ENCODE data around the gene KCNA4. TPM values are rescaled to one million over a fixed set of nuclear protein-coding genes. Genes with fewer than 3 reads are reported as not detected.
"Not testable (repeated sequence)": the region's sequence is repeated elsewhere in the genome, so short reads cannot be mapped to it uniquely, and the experiment has no call there.

Gene KCNA4
- total RNA-seq, 4 donors from 2014 or later: not detected

GRCh38 chr11:30045921-30046577, 29.2 kb upstream of the KCNA4 start:
- no peak for TF ChIP-seq POLR2A (IDR thresholded peaks at IDR 0.05)
- no peak for TF ChIP-seq CTCF (IDR thresholded peaks at IDR 0.05)
- no peaks in the 10 kb centered on the region for H3K4me1 ChIP-seq
- no peak for DNase-seq
- no peak overlapping the region for H3K4me3 ChIP-seq
- 43 to 52% methylated on average over 5 to 6 of the region's 7 CpGs for WGBS, 2 donors
- intact Hi-C loops (cut with DNase I): no loop called here
- no peaks in the 10 kb centered on the region for H3K27me3 ChIP-seq
- H3K9me3 ChIP-seq: no peaks in the 10 kb centered on the region
- no peaks in the 10 kb centered on the region for H3K36me3 ChIP-seq
- H3K27ac ChIP-seq: no peak overlapping the region

GRCh38 chr11:30045144-30045543, 28.3 kb upstream of the KCNA4 start:
- intact Hi-C loops (cut with DNase I): no loop called here
- no peak for DNase-seq
- H3K4me3 ChIP-seq: no peak overlapping the region
- H3K27me3 ChIP-seq: no peaks in the 10 kb centered on the region
- H3K27ac ChIP-seq: no peak overlapping the region
- no peaks in the 10 kb centered on the region for H3K9me3 ChIP-seq
- 57 to 62% methylated on average over 1 to 3 of the region's 6 CpGs for WGBS, 2 donors
- H3K36me3 ChIP-seq: no peaks in the 10 kb centered on the region
- no peaks in the 10 kb centered on the region for H3K4me1 ChIP-seq
- TF ChIP-seq CTCF (IDR thresholded peaks at IDR 0.05) (no peak), POLR2A (IDR thresholded peaks at IDR 0.05) (no peak)

- 89 to 94% methylated on average over 14 of the region's 14 CpGs for WGBS, 2 donors
- Histone ChIP-seq H3K27me3 (no peaks in the 10 kb centered on the region), H3K4me1 (no peaks in the 10 kb centered on the region), H3K27ac (no peak overlapping the region), H3K36me3 (no peaks in the 10 kb centered on the region), H3K4me3 (no peak overlapping the region), H3K9me3 (no peaks in the 10 kb centered on the region)
- intact Hi-C loops (cut with DNase I): no loop called here
- no peak for DNase-seq
- TF ChIP-seq CTCF (IDR thresholded peaks at IDR 0.05) (no peak), POLR2A (IDR thresholded peaks at IDR 0.05) (no peak)
Measured at GRCh38 chr11:30041171-30041570, 24.3 kb upstream of the KCNA4 start.

GRCh38 chr11:30034746-30035145, 17.9 kb upstream of the KCNA4 start:
- WGBS, 2 donors: 56 to 57% methylated on average over 3 to 4 of the region's 4 CpGs
- H3K27me3 ChIP-seq; intact Hi-C loops (cut with DNase I): not testable (repeated sequence)

GRCh38 chr11:30034166-30034565, 17.3 kb upstream of the KCNA4 start:
- H3K27ac ChIP-seq; DNase-seq; H3K27me3 ChIP-seq; H3K9me3 ChIP-seq; intact Hi-C loops (cut with DNase I); H3K36me3 ChIP-seq; H3K4me1 ChIP-seq; H3K4me3 ChIP-seq: not testable (repeated sequence)

More at GRCh38 chr11:30034746-30035145, 17.9 kb upstream of the KCNA4 start:
- H3K27ac ChIP-seq, H3K36me3 ChIP-seq, H3K4me3 ChIP-seq, H3K4me1 ChIP-seq, H3K9me3 ChIP-seq, DNase-seq: not testable (repeated sequence)

- no peak for TF ChIP-seq POLR2A (IDR thresholded peaks at IDR 0.05)
- no peak for TF ChIP-seq CTCF (IDR thresholded peaks at IDR 0.05)
- DNase-seq: no peak
- no peaks in the 10 kb centered on the region for H3K9me3 ChIP-seq
- no peaks in the 10 kb centered on the region for H3K4me1 ChIP-seq
- intact Hi-C loops (cut with DNase I): no loop called here
- 9 to 19% methylated on average over 6 of the region's 6 CpGs for WGBS, 2 donors
- H3K4me3 ChIP-seq: no peak overlapping the region
- H3K27me3 ChIP-seq: no peaks in the 10 kb centered on the region
- no peak overlapping the region for H3K27ac ChIP-seq
- H3K36me3 ChIP-seq: no peaks in the 10 kb centered on the region
Measured at GRCh38 chr11:30025396-30026139, 8.7 kb upstream of the KCNA4 start.
